Mucosa of gallbladder (tissue), 1 donor: Measurements from ENCODE around the gene SLC26A9. TPM values are rescaled to one million over a fixed set of nuclear protein-coding genes. Genes with fewer than 3 reads are reported as not detected.
"Not testable (repeated sequence)": the region's sequence is repeated elsewhere in the genome, so short reads cannot be mapped to it uniquely, and the experiment has no call there.

ENCODE experiments used
- DNase-seq: peaks from one replicate; pipeline ENCODE4 v3.0.0-alpha.2; 2020; ENCODE audit warnings: low spot score
- total RNA-seq: library from RNA; stranded (reverse); gene quantifications from one replicate; pipeline ENCODE4 v1.2.1, GENCODE V29; 2021
- donor health status: DM: no; HTN: no; CAD: no.

SLC26A9 gene
- total RNA-seq, 1 donor from 2014 or later: 1.3 TPM

DNA sequence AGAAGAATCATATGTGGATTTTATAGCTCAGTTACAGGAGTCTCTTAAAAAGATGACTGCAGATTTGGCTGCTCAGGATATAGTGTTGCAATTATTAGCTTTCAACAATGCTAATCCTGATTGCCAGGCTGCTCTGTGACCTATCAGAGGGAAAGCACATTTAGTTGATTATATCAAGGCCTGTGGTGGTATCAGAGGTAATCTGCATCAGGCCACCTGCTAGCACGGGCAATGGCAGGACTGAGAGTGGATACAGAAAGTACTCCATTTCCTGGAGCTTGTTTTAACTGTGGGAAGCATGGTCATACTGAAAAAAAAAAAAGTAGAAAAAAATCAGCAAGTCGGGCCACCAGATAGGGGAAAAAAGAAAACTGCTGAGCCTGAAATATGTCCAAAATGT, 51.1 kb downstream of the SLC26A9 start:
- not testable (repeated sequence) for DNase-seq

DNA sequence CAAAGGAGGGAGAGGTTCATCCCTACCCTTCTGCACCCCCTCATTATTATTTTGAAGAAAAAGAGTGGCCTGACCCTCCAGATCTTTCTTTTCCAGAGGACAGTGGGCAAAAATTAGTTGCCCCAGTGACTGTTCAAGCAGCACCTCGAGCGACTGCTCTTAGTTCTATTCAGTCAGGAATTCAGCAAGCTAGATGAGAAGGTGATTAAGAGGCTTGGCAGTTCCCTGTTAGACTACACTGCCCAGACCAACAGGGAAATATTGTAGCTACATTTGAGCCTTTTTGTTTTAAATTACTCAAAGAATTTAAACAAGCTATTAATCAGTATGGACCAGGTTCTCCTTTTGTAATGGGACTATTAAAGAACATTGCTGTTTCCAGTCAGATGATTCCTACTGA, 51.8 kb downstream of the SLC26A9 start:
- DNase-seq: not testable (repeated sequence)

DNA sequence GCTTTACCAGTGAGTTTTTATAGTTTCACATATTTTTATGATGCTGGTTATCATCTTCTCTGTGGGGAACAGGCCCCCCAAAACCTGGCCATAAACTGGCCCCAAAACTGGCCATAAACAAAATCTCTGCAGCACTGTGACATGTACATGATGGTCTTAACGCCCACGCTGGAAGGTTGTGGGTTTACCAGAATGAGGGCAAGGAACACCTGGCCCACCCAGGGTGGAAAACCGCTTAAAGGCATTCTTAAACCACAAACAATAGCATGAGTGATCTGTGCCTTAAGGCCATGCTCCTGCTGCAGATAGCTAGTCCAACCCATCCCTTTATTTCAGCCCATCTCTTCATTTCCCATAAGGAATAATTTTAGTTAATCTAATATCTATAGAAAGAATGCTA, 52.6 kb downstream of the SLC26A9 start:
- DNase-seq: not testable (repeated sequence)

DNA sequence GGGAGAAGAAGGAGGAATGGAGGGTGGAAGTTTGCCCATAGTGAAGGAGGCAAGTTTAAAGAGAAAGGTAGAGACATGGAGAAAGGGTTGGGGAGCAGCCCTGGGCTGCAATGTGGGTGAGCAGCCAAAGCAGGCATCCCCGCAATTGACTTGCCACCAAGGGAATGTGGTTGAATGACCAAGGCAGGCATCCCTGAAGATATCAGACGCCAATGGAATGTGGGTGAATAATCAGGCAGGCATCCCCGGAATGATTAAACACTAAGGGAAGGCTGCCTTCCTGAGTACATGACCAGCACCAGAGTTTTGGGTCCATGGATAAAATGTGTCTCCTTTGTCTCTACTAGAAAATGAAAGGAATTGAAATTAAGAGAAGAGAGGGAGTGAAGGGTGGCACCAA, 53.5 kb downstream of the SLC26A9 start:
- DNase-seq: not testable (repeated sequence)

DNA sequence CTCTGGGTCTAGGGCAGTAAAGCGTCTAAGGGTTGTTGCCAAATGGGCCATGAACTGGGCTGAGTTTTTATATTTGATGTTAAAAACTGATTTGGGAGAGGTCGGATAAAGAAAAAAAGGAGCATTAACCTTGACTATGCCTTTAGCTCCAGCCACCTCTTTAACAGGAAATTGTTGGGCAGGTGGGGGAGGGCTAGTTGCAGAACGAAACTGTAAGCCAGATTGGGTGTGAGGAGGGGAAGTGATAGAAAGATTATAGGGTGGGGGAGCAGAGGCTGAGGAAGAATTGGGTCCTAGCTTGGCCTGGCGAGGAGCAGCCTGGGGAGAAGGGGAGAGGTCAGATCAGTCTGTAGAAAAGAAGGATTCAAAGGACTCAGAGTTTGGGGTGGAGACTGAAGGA, 54.2 kb downstream of the SLC26A9 start:
- DNase-seq: not testable (repeated sequence)

DNA sequence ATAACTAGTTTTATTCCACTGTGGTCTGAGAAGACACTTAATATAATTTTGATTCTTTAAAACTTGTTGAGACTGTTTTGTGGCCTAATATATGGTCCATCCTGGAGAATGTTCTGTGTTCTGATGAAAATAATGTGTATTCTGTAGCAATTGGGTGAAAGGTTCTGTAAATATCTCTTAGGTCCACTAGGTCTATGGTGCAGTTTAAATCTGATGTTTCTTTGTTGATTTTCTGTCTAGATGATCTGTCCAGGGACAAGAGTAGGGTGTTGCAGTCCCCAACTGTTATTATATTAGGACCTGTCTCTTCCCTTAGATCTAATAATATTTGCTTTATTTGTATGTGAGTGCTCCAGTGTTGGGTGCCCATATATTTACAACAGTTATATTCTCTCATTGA, 59.5 kb downstream of the SLC26A9 start:
- DNase-seq: no peak

DNA sequence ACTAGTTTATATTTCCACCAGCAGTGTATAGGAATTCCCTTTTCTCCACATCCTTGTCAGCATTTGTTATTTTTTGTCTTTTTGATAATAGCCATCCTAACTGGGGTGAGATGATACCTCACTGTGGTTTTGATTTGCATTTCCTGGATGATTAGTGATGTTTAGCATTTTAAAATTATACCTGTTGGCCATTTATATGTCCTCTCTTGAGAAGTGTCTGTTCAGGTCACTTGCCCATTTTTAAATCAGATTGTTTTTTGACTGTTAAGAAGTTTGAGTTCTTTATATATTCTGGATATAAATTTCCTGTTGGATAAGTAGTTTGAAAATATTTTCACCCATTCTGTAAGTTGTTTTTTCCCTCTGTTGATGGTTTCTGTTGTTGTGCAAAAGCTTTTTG, 62.3 kb downstream of the SLC26A9 start:
- DNase-seq: no peak

DNA sequence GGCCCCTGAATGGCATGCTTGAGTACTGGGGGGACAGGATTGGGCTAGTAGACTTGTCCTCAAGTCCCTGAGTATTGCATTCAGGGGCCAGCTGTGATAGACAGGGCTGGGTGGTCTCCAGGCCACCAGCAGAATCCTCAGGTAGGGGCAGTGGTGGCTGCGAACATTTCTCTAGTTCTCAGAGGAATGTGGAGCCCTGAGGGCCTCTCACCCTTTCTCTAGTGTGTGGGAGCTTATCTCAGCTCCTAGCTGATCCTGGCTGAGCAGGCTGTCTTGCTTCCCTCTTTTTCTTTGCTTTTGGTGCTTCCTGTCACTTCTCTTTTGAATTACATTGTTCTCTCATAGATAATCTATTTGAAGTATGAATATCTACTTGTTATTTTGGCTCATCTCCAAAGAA, 63.3 kb downstream of the SLC26A9 start:
- no peak for DNase-seq

DNA sequence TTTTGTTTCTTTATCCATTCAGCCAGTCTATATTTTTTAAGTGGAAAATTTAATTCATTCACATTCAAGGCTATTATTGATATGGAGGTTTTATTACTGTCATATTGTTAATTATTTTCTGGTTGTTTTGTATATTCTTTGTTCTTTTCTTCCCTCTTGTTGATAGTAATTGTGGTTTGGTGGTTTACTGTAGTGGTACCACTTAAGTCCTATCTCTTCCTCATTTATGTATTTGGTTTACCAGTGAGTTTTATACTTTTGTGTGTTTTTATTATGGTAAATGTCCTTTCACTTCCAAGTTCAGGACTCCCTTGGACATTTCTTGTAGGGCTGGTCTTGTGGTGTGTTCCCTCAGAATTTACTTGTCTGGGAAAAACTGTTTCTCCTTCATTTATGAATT, 65.2 kb downstream of the SLC26A9 start:
- DNase-seq: no peak

DNA sequence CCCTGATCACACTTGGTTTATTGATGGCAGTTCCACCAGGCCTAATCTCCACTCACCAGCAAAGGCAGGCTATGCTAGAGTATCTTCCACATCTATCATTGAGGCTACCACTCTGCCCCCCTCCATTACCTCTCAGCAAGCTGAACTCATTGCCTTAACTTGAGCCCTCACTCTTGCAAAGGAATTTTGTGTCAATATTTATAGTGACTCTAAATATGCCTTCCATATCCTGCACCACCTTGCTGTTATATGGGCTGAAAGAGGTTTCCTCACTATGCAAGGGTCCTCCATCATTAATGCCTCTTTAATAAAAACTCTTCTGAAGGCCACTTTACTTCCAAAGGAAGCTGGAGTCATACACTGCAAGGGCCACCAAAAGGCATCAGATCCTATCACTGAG, 70.1 kb downstream of the SLC26A9 start:
- DNase-seq: not testable (repeated sequence)

DNA sequence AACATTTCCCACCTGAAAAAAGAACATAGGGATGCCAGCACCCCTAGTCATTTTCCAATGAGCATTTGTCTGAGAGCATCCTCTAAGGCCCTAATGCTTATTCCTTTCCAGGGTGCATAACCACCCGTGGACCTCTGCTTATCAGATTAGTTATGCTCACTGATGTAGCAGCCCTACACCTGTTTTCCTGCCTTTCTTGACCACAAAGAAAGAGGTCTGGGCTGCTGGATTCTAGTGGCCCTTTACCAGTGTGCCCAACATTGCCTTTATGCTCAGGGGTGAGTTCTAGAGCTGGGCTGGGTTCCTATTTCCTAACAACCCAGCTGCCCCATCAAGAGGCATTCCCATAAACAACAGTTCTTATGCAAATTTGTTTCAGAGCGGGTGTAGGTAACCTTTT, 73.0 kb downstream of the SLC26A9 start:
- no peak for DNase-seq

Other genes starting within 250 kb of the SLC26A9 start
- gene NUCKS1, start 193.3 kb downstream of the SLC26A9 start, total RNA-seq: 133 TPM
- gene RAB29, start 168.0 kb downstream of the SLC26A9 start, total RNA-seq: 30.1 TPM
- gene SLC41A1, start 130.3 kb downstream of the SLC26A9 start, total RNA-seq: 40.5 TPM
- 0.26 TPM for gene PM20D1, start 93.3 kb downstream of the SLC26A9 start, total RNA-seq
- 18.7 TPM for gene RAB7B, start 59.9 kb upstream of the SLC26A9 start, total RNA-seq
- 105 TPM for gene CTSE, start 80.4 kb upstream of the SLC26A9 start, total RNA-seq
- 11.3 TPM for gene RHEX, start 109.7 kb upstream of the SLC26A9 start, total RNA-seq
- gene AVPR1B, start 173.9 kb upstream of the SLC26A9 start, total RNA-seq: 0.40 TPM